Endometrium (tissue), 2 donors: Measurements from ENCODE around the gene SPATA6L.
"Not testable (repeated sequence)": the region's sequence is repeated elsewhere in the genome, so short reads cannot be mapped to it uniquely, and the experiment has no call there.

Source experiments
- FAIRE-seq: peaks from 2 replicates; lab custom pipeline; 2012; peaks lifted over from hg19 to GRCh38; lab: Jason Lieb, UNC
- donor health status: control.
- donor health status: control.

Gene SPATA6L

DNA sequence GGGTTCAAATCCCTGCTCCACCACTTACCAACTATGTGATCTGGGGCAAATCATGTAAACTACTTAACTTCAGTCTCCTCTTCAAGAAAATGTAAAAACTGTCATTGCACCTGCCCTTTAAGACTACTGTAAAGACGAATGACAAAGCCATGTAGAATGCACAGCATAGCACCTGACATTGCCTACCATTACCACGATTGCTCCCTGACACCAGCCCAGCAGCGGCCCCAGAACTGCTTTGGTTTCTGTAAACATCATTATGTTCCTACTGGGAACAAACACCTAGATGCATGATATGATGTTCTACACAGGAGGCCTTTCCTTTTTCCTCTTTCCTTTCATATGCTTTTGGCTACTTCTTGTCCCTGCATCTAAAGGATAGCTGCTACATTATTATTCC lies 27.3 kb downstream of the SPATA6L start:
- no peak for FAIRE-seq

DNA sequence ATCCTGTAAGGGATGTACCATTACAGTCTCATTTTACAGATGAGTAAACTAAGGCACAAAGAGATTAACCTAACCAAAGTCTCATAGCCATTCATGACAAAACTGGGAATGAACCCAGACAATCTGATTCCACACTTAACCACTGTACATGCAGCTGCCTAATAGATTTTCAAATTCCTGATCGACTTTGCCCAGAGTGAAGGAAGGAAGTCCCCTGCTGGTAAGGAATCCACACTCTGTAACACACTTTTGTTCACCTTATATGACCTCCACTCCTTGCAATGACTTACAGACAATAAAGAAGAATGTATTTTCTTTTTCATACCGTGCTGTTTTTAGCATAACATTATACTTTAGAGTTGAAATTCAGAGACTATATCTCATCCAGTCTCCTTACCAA lies 35.4 kb downstream of the SPATA6L start:
- no peak for FAIRE-seq

DNA sequence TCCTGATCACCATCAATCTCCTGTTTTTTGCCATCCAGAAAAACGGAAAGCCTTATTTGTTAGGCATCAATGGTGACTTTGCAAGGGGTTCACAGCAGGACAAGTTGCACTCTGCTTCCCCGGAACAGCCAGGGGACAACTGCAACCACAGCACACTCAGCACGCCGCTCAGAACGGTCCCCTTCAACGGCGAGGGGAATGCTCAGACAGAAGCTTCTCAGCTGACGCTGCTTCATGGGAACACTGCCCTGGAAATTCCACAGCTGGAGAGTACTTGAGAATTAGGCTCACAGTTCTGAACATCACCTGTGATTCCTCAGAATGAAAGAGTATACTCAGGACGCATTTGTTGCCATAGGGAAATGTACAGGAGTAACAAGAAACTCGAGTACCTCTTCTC lies 44.3 kb downstream of the SPATA6L start:
- no peak for FAIRE-seq

DNA sequence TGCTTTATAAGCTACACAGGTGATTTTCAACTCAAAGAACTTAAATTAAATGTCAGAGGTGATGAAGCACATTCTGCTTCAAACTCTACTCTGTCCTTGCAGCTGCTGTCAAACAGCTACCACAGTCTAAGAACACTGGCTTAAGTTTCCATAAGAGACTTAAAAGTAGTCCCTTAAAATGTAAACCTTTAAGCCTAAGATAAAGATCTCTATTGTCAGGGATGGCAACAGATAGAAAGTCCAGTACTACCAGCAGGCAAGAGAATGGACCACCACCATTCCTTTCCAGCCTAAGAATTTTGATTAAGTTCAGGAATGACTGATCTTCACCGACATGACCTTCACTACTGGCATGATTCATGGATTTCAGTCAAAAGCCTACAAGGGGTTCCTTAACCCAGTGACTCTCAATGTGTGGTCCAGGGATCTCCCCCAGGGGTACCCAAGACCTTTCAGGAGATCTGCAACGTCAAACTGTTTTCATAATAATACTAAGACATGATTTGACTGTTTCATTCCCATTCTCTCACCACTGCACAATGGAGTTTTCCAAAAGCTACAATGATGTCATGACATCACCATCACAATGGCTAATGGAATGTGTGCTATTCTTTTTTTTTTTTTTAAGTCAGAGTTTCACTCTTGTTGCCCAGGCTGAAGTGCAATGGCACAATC lies 45.3 kb downstream of the SPATA6L start:
- FAIRE-seq = no peak

DNA sequence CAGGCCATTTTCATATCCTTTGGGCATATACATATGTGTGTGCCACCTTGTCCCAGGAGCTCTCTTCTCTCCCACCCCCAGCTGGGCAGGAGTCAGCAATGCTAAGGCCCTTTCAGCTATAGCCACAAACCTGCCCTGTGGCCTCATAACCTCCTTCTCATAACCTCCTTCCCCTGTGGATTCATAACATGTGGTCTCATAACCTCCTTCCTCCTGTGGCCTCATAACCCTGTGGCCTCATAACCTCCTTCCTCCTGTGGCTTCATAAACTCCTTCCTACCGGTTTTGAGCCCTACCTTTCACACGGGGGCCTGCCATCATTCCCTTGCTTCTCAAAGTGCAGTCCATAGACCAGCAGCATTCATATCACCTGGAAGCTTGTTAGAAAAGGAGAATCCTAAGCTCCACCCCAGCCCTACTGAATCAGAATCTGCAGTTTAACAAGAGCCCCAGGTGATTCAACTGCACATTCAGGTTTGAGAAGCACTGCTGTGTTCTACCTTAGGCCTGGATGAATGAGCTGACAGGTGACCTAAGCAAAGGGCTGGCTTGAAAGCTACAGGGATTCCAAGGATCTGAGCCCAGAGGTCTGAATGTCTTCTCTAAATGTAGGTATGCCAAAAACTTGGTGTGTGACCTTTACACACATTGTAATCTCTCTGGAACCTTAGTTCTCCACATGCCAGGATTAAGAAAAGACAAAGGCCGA lies 46.1 kb downstream of the SPATA6L start:
- FAIRE-seq = no peak

DNA sequence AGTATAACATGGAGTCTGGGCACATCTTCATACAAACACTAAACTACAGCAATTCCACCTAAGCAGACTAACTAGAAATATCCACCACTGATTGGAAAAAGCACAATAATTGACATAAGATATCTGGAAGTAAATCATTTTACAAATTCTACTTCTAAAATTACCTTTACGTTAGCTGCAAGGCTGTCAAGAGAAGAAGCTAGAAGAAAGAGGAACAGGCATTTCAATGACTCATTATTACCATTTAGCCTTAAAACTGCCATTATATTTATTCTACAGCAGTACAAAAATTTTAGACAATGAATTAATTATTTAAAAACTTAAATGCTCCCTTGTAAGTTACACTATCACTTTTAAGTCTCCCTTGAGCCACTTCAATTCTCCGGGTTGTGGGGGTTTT lies 47.6 kb downstream of the SPATA6L start:
- no peak for FAIRE-seq

DNA sequence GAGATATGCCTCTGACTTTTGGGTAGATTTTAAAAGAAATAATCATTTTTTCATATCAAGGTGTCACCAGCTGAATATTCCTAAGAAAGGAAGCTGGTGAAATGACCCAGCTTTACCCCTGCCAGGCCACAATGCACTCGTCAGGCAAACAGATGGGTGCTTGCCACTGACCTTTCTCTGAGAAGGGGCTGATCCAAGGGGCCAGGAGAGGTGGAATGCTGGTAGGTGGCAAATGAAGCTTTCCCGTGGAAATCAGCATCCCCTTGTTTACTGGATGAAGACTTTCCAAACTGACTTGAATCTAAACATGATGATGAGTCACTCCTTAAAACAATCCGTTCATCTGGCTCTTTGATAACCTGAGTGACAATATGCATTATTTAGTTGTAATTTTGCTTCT lies 48.5 kb downstream of the SPATA6L start:
- no peak for FAIRE-seq

DNA sequence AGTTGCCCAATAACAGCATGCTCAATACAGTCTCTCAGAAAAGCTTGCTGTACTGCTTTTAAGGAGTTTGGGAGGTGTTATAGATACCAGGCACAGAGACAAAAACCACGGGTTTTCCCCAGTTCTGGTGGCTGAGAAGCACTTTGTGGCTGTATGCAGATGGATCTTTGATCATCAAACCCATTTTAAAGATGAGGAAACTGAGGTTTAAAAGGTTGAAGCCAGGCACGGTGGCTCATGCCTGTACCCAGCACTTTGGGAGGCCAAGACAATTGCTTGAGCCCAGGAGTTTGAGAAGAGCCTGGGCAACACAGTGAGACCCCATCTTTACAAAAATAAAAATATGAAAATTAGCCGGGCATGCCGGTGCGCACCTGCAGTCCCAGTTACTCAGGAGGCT lies 50.5 kb downstream of the SPATA6L start:
- FAIRE-seq = no peak

DNA sequence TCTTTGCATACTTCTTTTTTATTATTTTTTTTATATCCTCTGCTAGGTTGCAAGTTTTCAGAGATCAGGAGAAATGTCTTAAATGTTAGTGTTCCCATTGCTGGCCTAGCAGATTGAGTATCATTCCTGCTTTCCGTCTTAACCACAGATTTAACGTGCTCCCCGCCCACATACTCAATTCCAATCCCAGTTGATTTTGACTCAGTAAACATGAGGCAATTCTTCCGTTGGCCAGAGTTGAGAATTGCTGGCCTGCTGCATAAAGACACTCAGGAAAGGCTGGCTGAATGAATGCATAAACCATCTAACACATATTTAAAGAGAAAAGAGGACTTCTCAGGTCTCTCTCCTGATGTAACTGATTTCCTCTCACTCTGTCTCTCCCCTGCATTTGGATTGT lies 51.0 kb downstream of the SPATA6L start:
- no peak for FAIRE-seq

DNA sequence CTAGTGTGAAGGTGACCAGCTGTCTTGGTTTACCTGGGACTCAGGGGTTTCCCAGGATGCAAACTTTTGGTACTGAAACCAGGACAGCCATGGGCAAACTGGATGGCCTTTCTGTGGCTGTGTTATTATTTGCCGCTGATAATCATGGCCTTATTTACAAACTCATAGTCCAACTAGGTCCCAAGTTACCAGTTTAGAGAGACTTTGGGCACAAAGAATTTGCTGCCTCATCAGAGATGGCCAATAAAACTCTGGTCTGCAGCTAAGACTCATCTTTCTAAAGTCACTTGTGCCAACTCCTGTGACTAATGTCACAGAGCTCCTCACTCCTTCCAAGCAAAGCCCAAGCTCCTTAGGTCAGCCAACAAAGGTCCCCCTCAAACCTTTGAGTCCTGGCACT lies 51.7 kb downstream of the SPATA6L start:
- no peak for FAIRE-seq

DNA sequence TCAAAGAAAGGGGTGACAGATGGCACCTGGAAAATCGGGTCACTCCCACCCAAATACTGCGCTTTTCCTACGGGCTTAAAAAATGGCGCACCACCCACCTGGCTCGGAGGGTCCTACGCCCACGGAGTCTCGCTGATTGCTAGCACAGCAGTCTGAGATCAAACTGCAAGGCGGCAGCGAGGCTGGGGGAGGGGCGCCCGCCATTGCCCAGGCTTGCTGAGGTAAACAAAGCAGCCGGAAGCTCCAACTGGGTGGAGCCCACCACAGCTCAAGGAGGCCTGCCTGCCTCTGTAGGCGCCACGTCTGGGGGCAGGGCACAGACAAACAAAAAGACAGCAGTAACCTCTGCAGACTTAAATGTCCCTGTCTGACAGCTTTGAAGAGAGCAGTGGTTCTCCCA lies 60.2 kb downstream of the SPATA6L start:
- not testable (repeated sequence) for FAIRE-seq

DNA sequence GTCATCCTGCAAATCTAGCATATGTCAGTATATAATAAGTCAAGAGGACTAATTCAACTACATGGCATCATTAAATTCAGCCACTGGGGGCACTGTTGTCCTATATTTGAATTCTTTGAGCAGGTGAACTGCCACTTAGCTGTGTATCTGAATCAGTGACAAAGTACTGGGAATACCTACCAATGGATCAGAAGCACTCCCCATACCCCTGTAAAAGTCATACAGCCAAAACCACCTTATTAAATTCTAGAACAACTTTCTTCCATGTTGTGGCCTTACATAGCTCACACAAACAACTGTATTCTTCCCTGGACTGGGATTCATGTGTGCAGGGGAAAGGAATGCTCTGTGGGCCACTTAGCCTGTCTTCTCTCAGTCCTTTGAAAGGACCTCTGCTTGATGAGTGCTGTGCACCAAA lies 61.6 kb downstream of the SPATA6L start:
- no peak for FAIRE-seq

DNA sequence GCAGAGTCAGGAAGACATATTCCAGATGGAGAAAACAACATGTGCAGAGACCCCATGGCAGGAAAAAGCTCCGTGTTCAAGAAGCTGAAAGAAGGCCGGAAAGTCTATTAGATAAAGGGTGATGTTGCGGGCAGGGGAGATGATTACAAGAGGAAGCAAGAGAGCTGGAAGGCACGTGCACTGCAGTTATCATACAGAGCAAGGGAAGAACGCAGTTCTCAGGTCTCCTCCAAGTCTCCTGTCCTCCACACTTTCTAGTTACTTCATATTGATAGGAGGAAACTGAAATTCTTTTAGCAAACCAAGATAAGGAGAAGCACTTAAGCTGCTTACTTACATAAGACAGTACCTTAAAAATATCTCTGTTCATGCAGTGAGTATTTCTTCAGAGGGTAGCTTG lies 62.5 kb downstream of the SPATA6L start:
- FAIRE-seq = no peak

DNA sequence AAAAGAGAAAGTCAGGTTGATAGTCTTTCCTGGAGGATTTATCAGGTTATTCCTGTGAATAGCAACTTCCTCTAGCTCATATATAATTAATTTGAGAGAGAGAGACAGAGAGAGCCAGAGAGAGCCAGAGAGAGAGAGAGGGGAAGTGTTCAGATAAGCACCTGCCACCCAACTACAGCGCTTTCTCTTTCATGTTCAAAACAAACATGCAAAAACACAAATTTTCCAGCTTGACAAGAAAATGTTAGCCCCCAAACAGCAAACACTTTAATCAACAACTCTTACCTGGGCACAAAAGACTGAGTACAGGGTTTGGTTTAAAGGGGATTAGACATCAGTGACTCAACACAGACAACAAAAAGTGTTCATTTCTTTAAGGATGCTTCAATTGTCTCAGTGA lies 65.9 kb downstream of the SPATA6L start:
- no peak for FAIRE-seq

DNA sequence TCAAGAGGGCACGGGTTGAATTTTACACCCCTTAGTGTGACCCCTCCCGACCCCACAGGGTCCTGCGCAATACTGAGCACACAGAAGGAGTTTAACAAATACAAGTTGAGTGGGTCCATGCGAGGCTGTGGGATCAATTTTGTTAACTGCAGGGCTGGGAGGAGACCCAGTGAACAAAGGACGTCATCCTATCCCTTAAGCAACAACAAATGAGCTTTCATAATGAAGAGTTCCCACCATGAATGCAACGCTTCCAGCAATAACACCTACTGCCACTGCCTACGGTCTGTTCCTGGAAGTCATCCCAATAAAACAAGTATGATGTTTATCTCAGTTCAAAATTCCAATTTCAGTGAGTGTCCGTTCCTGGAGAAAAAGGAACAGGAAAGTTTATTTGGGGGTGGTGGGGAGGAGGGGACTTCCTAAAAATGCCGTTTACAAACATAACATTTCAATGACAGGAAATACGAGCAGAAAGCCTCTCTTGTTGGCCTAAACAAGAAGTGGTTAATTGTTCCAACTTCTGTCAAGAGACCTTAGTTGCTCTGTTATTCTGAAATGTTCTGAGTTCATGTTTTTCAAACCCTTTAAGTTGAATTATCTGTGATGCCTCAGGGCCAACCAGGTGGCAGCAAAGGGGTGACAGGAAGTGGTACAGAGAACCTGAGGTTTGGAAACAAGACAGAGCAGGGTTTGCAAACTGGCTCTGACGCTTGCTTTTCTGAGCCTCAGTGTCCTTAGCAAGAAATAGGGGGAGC lies 69.9 kb downstream of the SPATA6L start:
- FAIRE-seq = no peak

DNA sequence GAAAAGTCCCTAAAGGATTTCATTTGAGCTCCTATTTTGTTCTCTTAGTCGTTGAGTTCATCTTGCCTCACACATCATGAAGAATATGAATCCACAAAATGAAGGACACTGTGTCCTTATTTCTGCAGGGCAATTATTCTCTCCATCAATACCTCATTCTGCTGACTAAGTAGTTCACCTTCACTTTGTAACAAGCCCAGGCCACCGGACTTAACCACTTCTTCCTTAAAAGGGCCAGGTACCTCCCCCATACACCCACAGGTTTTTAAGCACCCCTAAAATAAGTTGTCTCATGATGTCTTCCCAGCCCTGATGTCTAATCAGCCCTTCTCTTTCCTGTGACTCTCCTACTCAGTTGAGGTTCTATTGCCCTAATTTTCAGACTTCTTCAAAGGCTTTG lies 71.3 kb downstream of the SPATA6L start:
- no peak for FAIRE-seq

DNA sequence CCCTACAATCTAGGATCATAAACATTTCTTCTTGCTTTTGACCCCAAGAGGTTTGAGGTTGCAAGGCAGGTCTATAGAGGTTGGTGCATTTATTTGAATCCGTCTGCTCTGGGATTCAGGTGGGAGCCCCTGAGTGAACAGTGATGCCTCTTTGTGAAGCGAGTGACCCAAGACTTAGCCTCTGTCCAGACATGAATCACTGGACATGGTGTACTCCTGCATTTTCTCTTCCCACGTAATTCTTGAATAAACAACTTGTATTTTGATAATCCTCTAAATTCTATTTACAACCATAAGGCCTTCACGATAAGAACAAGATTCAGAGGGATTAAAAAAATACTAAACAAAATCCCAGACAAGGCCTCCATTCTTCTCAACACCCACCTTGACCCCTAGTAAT lies 71.7 kb downstream of the SPATA6L start:
- no peak for FAIRE-seq

DNA sequence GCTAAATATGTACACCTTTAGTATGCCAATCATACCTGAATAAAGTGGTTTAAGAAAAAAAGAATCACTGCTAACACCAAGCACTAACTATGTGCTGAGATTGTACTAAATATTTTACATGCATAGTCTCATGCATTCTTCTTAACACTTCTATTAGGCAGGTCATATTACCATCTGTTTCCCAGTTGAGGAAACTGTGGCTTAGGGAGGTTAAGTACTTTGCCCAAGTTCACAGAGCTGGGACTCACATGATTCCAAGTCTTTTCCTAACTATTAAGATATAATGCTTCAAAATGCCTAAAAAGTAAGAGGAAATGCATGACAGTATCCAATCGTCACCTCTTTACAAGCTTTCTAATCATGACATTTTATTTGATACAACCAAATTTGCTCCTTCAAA lies 73.4 kb downstream of the SPATA6L start:
- FAIRE-seq = no peak

DNA sequence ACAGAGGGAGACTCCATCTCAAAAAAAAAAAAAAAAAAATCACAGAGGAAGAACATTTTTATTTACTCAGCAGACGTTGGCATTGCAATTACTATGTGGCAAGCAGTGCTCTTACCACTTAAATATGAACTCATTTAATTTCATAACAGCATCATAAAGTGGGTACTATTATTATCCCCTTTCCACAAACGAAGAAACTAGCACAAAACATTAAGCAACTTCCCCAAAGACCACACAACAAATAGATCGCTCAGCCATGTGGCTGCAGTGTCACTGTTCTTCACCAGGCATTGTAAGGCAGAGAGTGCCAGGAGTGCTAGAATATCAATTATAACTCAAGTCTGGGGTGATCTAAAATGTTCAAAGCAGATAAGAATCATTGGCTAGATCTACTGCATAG lies 74.0 kb downstream of the SPATA6L start:
- FAIRE-seq = no peak

DNA sequence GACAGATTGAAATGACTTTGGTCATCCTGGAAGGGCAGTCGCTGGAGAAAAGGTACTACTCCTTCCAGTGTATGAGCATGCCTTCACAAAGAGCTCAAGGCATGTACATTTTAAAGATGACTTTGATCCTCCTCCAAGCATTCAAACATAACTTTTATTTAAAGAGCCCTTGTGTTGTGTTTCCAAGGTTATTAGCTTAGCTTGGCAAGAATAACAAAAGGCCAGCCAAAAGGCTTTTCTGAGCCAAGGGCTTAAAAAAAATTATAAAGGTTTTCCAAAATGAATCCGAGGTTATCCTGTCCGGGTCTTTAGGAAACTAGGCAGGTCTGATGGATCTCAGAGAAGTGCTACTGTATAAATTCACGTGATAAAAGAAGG lies 75.2 kb downstream of the SPATA6L start:
- no peak for FAIRE-seq

DNA sequence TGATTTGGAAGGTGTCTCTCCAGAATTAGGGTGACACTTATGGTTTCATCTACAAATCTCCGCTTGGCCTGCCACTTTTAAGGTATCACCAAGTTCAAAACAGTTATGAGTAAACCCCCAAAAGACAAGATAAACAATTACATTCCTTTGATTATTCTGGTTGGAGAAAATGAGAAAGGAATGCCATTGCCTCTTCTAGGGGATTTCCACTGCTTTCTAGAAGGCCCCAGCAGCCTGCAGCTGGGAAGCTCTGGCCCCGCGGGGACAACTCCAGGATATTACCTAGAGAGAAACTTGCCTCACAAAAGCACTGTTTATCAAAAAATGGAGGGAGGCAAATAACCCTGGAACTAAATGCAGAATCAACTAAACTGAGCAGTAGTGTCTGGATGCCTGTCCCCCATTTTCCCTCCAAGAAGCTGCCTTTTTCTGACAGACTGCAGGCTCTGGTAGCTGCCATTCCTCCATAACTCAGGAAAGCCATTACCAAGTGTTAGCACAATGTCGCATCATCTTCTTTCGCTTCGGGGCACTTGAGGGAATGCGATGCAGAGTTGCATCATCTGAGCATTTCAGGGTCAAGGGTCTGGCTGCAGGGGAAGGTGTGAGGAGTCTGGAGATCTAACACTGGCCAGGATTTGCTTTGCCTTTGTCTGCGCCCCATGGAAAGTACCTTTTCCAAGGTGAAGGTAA lies 75.7 kb downstream of the SPATA6L start:
- no peak for FAIRE-seq

DNA sequence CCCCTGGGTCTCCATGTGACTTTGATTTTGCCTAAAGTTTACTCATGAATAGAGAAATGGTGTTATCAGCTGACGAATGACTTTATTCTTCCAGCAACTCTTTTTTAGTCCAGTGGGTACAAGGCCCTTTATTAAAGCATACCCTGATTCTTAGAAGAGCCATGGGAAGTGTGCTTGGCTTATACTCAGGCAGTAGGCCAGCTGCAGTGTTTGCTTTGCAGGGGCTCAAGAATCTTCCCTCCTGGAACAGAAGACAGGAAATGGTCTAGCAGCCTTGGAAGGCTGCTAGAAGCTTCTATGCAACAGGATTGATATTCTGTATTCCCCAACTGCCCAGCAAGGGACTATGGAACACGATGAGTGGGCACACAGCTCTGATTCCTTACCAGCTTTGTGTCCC lies 77.6 kb downstream of the SPATA6L start:
- no peak for FAIRE-seq

DNA sequence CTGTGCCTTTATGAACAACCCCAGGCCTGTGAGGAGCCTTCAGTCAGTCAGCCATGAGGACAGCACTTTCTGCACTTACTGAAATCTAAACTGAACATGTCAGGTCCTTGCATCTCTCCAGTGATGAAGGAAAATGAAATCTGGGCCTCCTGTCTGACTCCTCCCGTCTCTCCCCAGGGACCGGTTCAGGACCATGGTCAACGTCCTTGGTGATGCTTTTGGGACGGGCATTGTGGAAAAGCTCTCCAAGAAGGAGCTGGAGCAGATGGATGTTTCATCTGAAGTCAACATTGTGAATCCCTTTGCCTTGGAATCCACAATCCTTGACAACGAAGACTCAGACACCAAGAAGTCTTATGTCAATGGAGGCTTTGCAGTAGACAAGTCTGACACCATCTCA lies 81.1 kb downstream of the SPATA6L start:
- no peak for FAIRE-seq
